Breast epithelium (tissue), 3 donors: Measurements from ENCODE around the gene LCE1A.

Source experiments
- CTCF ChIP-seq, 3 donors: fragments of 450-650 bp; IDR thresholded peaks; one replicate each; pipeline ENCODE4 v1.5.1; 2016 to 2017; ENCODE audit warnings: antibody characterized with exemption in 3 of 3, mild to moderate bottlenecking in 3 of 3, moderate library complexity in 3 of 3
- POLR2A ChIP-seq: fragments of 450-650 bp; IDR thresholded peaks from one replicate; pipeline ENCODE4 v1.6.1; 2016; ENCODE audit warnings: antibody characterized with exemption, mild to moderate bottlenecking, moderate library complexity

DNA sequence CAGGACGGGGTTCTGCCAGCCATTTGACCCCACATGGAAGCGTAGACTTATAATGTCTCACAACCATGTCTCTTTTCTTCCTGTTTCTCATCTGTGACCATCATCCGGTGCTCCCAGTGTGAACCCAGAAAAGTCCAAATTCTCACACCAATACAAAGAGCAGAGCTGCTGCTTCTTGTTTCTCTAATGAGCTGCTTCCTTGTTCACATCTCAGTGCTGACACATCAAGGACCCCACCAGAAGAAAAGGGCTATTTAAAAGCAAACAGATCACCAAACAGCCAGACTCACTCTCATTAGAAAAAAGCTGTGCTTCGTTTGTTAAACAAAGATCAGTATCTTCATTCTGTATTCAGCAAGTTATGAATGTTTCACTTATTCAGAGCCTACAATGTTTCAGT, 31.6 kb upstream of the LCE1A start:
- no peak for TF ChIP-seq CTCF (IDR thresholded peaks at IDR 0.05)
- no peak for TF ChIP-seq POLR2A
